Neural cell (in vitro differentiated cells): ENCODE data around the gene TSPAN18.

Source experiments
- EP300 ChIP-seq: fragments of 450-650 bp; conservative IDR thresholded peaks from 2 replicates; pipeline ENCODE4 v1.6.1; 2014; ENCODE audit warnings: antibody characterized with exemption, mild to moderate bottlenecking, moderate library complexity; ENCODE audit not compliant: poor library complexity, severe bottlenecking
- EZH2 ChIP-seq: fragments of 200-600, 300-800 bp; shearing (Covaris generic), sonication (generic); IDR thresholded peaks from 2 replicates; pipeline ENCODE4 v1.6.1; 2014; ENCODE audit warnings: antibody characterized with exemption, low read length, borderline replicate concordance, mild to moderate bottlenecking; ENCODE audit not compliant: insufficient read depth, poor library complexity, severe bottlenecking
- POLR2AphosphoS5 ChIP-seq: IDR thresholded peaks from 2 replicates; pipeline ENCODE4 v1.6.1; 2012
- RAD21 ChIP-seq: fragments of 450-650 bp; conservative IDR thresholded peaks from 2 replicates; pipeline ENCODE4 v1.6.1; 2014; ENCODE audit warnings: antibody characterized with exemption, mild to moderate bottlenecking, moderate library complexity
- TF ChIP-seq, protein P1 (sequence below): fragments of 450-650 bp; IDR thresholded peaks from 2 replicates; pipeline ENCODE4 v1.5.1; 2014; ENCODE audit warnings: antibody characterized with exemption, mild to moderate bottlenecking, moderate library complexity; ENCODE audit not compliant: poor library complexity, severe bottlenecking
- TF ChIP-seq, protein P2 (sequence below): IDR thresholded peaks from 2 replicates; pipeline ENCODE4 v1.6.1; 2012; ENCODE audit warnings: borderline replicate concordance

DNA sequence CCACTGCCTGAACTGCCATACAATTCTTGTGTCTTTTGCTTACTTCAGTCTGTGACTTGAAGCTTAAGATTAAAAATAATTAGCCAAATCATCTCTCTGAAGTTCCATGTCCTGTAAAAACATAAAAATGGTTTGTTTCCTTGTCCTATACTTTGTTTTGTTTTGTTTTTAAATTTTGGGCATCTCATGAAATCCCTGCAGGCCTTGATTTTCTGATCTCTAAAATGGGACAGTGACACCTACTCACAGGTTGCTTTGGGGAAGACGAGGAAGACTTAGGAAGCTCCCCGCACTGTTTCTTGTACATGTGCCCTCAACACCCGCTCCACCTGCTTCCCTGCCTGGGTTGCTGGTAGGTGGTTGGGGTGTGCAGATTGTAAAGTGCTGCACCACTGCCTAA, 38.9 kb downstream of the TSPAN18 start:
- TF ChIP-seq, protein P1, sequence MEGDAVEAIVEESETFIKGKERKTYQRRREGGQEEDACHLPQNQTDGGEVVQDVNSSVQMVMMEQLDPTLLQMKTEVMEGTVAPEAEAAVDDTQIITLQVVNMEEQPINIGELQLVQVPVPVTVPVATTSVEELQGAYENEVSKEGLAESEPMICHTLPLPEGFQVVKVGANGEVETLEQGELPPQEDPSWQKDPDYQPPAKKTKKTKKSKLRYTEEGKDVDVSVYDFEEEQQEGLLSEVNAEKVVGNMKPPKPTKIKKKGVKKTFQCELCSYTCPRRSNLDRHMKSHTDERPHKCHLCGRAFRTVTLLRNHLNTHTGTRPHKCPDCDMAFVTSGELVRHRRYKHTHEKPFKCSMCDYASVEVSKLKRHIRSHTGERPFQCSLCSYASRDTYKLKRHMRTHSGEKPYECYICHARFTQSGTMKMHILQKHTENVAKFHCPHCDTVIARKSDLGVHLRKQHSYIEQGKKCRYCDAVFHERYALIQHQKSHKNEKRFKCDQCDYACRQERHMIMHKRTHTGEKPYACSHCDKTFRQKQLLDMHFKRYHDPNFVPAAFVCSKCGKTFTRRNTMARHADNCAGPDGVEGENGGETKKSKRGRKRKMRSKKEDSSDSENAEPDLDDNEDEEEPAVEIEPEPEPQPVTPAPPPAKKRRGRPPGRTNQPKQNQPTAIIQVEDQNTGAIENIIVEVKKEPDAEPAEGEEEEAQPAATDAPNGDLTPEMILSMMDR, result no peak
- TF ChIP-seq, protein P2, sequence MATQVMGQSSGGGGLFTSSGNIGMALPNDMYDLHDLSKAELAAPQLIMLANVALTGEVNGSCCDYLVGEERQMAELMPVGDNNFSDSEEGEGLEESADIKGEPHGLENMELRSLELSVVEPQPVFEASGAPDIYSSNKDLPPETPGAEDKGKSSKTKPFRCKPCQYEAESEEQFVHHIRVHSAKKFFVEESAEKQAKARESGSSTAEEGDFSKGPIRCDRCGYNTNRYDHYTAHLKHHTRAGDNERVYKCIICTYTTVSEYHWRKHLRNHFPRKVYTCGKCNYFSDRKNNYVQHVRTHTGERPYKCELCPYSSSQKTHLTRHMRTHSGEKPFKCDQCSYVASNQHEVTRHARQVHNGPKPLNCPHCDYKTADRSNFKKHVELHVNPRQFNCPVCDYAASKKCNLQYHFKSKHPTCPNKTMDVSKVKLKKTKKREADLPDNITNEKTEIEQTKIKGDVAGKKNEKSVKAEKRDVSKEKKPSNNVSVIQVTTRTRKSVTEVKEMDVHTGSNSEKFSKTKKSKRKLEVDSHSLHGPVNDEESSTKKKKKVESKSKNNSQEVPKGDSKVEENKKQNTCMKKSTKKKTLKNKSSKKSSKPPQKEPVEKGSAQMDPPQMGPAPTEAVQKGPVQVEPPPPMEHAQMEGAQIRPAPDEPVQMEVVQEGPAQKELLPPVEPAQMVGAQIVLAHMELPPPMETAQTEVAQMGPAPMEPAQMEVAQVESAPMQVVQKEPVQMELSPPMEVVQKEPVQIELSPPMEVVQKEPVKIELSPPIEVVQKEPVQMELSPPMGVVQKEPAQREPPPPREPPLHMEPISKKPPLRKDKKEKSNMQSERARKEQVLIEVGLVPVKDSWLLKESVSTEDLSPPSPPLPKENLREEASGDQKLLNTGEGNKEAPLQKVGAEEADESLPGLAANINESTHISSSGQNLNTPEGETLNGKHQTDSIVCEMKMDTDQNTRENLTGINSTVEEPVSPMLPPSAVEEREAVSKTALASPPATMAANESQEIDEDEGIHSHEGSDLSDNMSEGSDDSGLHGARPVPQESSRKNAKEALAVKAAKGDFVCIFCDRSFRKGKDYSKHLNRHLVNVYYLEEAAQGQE, result no peak
- TF ChIP-seq EP300, result no peak
- TF ChIP-seq EZH2, result no peak
- TF ChIP-seq POLR2AphosphoS5, result no peak
- no peak for TF ChIP-seq RAD21
